Measurements from ENCODE around the gene KCP.

KCP gene

DNA sequence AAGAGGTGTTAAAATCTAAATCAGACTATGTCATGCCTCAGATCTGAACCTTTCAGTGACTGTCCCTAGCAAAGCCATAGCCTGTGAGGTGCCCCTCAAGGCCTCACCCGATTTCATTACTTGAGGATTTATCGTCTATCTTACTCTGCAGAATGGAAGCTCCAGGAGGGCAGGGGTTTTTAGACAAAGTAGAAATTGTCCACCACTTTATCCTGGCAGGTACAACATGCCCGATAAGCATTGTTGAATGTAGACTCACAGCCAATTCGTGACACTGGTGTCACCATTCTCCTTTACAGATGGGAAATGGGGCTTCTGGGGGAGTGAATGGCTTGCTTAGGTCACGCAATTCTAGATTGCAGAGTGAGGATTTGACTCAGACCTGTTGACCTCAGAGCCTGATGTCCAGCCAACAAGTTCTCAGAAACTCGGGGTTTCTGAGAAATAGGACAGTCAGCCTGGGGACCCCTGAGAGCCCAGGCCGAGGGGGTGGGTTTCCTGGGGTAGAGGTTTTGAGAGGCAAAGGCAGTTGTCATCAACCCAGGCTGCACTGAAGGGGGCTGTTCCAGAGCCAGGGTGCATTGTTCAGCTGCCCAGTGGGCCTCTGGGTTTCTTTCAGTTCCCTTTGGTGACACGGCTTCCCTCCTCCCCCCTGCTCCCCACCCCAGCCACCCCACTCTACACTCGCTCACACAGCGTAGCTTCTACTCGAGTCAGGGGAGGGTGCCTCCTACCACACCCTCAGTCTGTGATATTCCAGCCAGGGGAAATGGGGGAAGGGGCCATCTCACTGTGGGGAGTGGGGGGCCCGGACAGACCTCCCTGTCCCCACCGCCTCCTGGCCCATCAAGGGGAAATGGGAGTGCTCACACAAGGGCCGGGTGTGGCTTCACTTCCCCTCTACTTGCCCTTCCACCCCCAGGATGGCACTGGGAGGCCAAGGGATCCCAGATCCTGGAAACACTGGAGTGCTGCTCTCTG is 24.1 kb upstream of the KCP start:
- DNase-seq (ENCODE audit: low read depth), result no peak
- TF ChIP-seq, protein P1, sequence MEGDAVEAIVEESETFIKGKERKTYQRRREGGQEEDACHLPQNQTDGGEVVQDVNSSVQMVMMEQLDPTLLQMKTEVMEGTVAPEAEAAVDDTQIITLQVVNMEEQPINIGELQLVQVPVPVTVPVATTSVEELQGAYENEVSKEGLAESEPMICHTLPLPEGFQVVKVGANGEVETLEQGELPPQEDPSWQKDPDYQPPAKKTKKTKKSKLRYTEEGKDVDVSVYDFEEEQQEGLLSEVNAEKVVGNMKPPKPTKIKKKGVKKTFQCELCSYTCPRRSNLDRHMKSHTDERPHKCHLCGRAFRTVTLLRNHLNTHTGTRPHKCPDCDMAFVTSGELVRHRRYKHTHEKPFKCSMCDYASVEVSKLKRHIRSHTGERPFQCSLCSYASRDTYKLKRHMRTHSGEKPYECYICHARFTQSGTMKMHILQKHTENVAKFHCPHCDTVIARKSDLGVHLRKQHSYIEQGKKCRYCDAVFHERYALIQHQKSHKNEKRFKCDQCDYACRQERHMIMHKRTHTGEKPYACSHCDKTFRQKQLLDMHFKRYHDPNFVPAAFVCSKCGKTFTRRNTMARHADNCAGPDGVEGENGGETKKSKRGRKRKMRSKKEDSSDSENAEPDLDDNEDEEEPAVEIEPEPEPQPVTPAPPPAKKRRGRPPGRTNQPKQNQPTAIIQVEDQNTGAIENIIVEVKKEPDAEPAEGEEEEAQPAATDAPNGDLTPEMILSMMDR (IDR thresholded peaks at IDR 0.05; ENCODE audit: control insufficient read depth, insufficient read depth, low read depth, low read length, missing control alignments), result no peak
- no peak overlapping the region for H3K4me3 ChIP-seq (ENCODE audit: control insufficient read depth, low read depth, low read length)

DNA sequence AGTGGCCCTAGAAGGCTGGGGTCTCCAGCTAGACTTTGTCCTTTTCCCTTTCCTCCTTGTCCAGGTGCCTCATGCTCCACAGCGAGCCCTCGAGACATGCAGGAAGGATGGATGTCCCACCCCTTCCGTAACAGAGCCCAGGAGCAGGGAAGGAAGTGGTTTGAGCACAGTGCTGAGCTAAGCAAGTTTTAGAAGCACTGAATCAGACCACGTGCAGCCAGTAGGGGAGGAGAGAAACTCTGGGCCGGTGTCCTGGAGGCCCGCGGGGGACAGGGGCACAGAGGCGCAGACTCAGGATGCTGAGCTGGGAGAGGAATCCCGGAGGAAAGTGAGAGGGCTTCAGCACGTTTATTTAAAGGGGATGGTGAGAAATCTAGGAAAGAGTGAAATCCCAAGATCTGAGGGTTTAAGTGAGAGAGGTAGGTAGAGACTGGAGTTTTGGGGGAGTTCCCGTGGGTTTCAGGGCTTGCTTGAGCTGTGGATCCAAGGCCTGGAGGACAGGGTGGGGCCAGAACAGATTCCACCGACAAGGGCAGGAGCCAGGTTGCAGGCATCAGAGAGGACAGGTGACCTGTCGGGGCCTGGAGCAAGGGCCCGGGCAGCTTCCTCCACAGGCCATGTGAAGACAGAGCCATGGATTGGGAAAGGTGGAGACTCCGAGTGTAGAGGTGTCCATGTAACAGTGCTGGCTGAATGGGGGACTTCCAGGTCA is 22.8 kb upstream of the KCP start:
- TF ChIP-seq, protein P1 (IDR thresholded peaks at IDR 0.05; ENCODE audit: control insufficient read depth, insufficient read depth, low read depth, low read length, missing control alignments), result no peak
- no peak for DNase-seq (ENCODE audit: low read depth)
- H3K4me3 ChIP-seq (ENCODE audit: control insufficient read depth, low read depth, low read length), result no peak overlapping the region

DNA sequence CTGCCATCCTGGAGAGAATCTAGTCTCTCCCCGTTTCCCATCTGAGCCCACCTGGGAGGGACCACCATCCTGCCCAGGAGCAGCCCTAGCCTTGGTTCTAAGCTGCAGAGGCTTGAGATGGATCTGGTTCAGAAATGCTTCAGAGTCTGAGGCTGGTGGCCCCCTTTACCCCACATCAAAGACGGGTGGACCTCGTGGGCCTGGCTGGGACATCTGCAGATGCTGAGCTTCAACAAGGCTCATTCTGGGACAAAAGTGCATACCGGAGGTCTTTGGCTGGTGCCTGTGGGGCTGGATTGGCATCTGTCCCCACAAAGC is 22.3 kb upstream of the KCP start:
- no peak overlapping the region for H3K4me3 ChIP-seq (ENCODE audit: control insufficient read depth, low read depth, low read length)
- DNase-seq (ENCODE audit: low read depth), result no peak
- TF ChIP-seq, protein P1 (IDR thresholded peaks at IDR 0.05; ENCODE audit: control insufficient read depth, insufficient read depth, low read depth, low read length, missing control alignments), result no peak

DNA sequence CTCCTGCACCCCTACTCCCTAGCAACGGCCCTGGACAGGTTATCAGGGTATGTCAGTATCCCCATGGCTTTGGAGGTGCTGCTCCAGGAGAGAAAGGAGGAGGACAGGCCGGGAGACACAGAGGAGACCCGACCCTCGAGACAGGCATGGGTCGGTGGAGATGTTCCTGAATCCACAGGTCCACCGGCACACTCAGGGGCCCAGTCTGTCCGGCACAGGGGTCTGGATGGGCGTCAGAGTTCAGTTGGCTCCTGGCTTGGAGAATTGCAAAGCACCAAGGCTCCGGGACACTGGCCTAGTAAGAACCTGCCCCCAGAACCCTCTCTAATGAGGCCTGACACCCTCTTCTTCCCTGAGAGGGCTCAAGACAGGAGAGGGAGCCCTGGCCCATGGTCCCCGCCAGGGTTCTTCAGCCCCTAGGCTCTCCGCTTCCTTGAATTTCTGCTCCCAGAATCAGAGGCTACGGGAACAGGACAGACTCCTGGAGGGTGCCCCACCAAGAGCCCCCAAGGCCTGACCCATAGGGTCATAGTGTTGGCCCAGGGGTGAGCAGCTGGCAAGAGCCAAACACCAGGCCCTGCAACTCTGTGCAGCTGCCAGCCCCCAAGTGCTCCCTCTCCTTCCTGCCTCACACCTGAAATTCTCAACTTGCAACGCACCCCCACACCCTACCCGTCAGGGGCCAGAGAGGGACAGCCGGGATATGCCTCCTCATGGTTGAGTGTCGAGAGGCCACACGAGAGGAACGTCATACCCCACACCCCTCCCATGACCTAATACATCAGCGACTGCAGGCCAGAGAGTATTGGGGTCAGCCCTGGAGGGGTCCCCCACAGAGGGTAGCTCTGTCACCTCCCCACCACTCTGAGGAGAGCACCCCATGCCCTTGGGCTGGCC is 21.7 kb upstream of the KCP start:
- TF ChIP-seq, protein P1 (IDR thresholded peaks at IDR 0.05; ENCODE audit: control insufficient read depth, insufficient read depth, low read depth, low read length, missing control alignments), result no peak
- H3K4me3 ChIP-seq (ENCODE audit: control insufficient read depth, low read depth, low read length), result no peak overlapping the region

DNA sequence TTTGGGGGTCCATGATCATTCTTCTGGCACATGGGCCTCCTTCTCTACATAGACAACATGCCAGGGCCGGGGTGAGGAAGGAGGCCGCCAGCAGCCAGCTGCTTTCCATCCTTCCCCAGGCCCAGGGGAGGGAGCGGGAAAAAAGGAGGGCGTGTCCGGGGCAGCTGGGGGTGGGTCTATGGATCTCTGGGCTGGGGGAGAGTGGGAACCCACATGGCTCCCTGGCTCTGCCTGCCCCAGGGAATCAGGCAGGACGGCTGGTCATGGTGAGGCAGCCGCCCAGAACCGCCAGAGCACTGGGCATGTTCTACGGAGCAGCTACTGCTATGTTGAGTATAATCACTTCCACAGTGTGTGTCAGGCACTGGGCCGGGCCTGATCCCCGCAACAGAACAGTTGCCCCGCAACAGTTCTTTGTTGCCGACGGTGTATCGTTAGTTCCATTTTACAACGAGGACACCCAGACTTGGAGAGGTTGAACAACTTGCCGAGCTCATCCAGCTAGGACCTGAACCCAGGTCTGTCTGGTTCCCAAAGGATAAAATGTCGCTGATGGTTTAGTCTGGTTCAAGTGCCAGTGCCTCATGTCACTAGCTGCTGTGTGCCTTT is 20.8 kb upstream of the KCP start:
- TF ChIP-seq, protein P1 (IDR thresholded peaks at IDR 0.05; ENCODE audit: control insufficient read depth, insufficient read depth, low read depth, low read length, missing control alignments), result no peak
- no peak overlapping the region for H3K4me3 ChIP-seq (ENCODE audit: control insufficient read depth, low read depth, low read length)
- no peak for DNase-seq (ENCODE audit: low read depth)

More for the DNA sequence above, 21.7 kb upstream of the KCP start:
- DNase-seq (ENCODE audit: low read depth), result no peak
